Fibroblast of peridontal ligament (primary cell): ENCODE results near the gene SLMAP.

Source experiments
- DNase-seq: peaks from one replicate; pipeline ENCODE4 v3.0.0-alpha.2; 2010; ENCODE audit errors: extremely low read depth

Gene SLMAP

DNA sequence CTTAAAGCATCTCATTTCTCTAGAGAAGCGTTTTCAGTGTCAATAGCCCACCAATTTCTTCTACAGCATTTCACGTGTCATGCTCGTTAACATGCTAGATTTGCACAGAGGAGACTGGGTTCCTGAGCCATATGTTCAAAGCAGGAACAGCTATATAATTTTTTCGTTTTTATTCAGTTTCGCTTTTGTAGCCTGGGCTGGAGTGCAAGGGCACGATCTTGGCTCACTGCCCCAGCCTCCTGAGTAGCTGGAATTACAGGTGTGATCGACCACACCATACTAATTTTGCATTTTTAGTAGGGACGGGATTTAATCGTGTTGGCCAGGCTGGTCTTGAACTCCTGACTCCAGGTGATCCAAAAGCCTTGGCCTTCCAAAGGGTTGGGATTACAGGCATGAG is 6.6 kb upstream of the SLMAP start:
- no peak for DNase-seq

GRCh38 chr3:57752307-57752706 is 3.8 kb upstream of the SLMAP start:
- DNase-seq, result no peak

DNA sequence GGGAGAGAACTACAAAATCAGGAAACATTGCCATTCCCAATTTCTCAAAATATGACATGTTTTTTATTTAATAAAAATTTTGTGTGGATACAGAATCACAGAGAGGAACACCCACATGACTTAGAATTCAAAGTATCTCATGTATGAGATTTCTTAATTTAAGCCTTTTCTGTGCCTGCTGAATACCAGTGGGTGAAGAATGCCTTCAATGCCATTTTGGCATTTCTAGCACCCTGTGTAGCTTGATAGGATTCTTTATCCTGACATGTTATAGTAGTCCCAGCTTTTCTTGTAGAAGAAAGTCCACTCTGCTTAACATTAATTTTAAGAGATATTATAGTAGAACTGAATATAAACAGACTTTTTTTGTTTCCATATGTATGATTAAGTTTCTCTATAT is 3.1 kb upstream of the SLMAP start:
- DNase-seq, result no peak

DNA sequence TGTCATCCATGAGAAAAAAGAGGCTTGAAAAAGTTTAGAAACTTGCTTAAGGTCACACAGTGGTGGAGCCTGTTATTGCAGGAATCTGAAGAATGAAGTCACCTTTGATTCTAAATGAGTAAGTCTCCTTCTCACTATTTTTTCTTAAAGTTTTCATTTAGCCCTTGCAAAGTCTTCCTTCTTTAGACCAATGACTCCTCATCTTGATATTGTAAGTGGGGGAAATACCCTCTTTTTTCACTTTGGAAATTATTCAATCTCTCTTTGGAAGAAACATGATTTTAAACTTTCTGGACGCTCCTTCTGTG is 787 bp upstream of the SLMAP start:
- no peak for DNase-seq

- peak; percentile 61 for DNase-seq
These were observed 656 bp downstream of the SLMAP start for GRCh38 chr3:57756528-57757401.

GRCh38 chr3:57757642-57758297 is 1.7 kb downstream of the SLMAP start:
- peak; percentile 42 for DNase-seq

- peak; percentile 57 for DNase-seq
These were observed 2.6 kb downstream of the SLMAP start for GRCh38 chr3:57758686-57759085.

DNA sequence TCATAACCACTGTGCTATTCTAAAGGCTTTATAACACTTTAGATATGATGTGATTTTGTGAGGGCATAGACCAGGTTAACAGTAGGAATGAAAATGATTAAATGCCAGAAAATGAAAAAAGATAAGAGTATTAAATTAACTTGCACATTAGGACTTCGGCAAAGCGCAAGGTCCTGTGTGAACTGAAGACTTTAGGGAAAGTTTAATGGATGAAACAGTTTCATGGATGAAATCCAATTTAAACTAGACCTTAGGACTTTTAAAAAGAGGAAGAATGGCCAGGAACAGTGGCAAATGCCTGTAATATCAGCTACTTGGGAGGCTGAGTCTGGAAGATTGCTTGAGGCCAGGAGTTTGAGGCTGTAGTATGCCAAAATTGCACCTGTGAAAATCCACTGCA is 8.7 kb downstream of the SLMAP start:
- no peak for DNase-seq

- no peak for DNase-seq
These were observed 12.5 kb downstream of the SLMAP start for GRCh38 chr3:57768595-57768994.

DNA sequence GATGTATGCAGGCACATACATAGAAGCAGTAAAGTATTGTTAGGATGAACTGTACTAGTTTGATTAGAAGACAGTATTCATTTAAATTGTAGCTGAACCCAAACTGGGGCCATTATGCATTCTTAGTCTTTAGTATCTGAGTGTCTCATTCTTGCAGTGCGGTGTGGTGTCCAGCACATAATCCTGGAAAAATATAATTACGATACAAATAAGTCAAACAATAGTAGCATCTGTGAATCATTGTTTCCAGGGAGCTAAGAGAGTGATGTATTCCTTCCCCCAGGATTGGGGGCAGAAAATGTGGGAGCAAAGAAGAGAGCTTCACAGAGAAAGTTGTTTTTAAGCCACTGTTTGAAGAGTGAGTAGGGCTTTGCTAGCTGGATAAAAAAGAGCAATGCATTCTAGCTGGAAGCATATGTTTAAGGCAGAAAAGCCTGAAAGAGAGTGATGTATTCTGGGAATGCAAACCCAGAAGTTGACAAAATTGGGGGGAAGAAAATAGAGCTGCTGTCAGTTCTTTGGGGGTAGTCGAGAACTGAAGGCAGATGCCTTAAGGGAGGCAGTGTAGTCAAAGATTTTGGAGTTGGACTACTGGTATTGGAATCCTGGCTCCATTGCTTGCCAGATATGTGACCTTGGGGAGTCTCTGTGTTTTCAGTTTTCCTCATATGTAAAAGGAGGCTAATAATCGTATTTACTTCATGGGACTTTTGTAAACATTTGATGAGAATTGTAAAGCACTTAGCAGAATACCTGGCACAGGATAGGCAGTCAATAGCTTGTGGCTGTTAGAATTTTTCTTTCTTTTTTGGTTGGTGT is 14.1 kb downstream of the SLMAP start:
- DNase-seq, result no peak

GRCh38 chr3:57772251-57772650 is 16.1 kb downstream of the SLMAP start:
- no peak for DNase-seq

GRCh38 chr3:57777774-57778173 is 21.7 kb downstream of the SLMAP start:
- peak; percentile 75 for DNase-seq

GRCh38 chr3:57778494-57778893 is 22.4 kb downstream of the SLMAP start:
- peak; percentile 36 for DNase-seq

GRCh38 chr3:57779666-57780065 is 23.6 kb downstream of the SLMAP start:
- no peak for DNase-seq

- DNase-seq, result peak; percentile 35
These were observed 27.3 kb downstream of the SLMAP start for GRCh38 chr3:57783186-57784088.

GRCh38 chr3:57784089-57784735 is 28.1 kb downstream of the SLMAP start:
- no peak for DNase-seq

GRCh38 chr3:57785446-57785845 is 29.3 kb downstream of the SLMAP start:
- no peak for DNase-seq

GRCh38 chr3:57787867-57788623 is 31.9 kb downstream of the SLMAP start:
- DNase-seq, result no peak

DNA sequence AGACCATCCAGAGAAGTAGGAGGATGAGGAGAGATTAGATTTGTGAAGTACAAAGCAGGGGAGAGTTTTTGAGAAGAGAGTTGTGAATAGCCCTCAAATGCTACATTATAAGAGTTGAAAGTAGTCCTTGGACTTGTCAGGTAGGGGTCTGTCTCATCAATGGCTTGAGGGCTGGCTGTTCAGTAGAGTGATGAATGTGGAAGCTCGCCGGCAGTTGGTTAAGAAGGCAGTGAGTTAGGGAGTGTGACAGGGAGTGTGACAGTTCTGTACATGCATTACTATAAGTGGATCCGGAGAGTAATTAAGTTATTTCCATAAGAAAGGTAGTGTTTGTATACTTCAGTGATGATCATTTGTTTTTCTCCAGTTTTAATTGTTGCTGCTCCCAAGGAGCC is 32.5 kb downstream of the SLMAP start:
- no peak for DNase-seq

- no peak for DNase-seq
These were observed 35.1 kb downstream of the SLMAP start for GRCh38 chr3:57791245-57791644.
